Measurements from ENCODE around the gene NR1D2.
A peak's percentile ranks its signal among the peaks of the same experiment; 100 is the strongest.
"Not testable (repeated sequence)": the region's sequence is repeated elsewhere in the genome, so short reads cannot be mapped to it uniquely, and the experiment has no call there.

Gene NR1D2

DNA sequence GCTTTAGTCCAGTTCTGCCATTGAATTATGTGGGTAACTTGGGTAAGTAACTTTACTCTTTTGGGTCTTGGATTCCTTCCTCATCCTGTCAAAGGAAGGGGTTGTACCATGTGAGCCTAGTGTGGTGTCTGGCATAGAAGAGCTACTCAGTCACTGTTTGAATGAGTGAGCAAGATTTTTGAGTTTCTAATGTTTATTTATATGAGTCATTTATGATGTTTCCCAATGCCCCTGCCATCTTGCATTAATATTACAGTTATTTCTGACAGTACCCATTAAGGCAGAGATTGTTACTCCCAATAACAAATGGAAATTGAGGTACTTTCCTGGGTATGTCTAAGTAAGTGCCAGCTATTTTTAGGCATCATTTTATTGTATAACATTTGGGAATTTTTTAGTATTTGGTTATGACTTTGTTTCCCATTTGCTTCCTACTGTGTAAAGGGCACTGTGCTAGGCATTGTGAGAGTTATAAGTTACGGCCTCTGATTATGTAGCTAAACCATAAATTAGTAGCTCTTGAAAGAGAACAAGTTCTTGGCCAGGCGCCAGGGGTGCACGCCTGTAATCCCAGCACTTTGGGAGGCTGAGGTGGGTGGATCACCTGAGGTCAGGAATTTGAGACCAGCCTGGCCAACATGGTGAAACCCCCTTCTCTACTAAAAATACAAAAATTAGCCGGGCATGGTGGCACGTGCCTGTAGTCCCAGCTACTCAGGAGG lies 23.5 kb downstream of the NR1D2 start:
- DNase-seq, result peak; percentile 8

DNA sequence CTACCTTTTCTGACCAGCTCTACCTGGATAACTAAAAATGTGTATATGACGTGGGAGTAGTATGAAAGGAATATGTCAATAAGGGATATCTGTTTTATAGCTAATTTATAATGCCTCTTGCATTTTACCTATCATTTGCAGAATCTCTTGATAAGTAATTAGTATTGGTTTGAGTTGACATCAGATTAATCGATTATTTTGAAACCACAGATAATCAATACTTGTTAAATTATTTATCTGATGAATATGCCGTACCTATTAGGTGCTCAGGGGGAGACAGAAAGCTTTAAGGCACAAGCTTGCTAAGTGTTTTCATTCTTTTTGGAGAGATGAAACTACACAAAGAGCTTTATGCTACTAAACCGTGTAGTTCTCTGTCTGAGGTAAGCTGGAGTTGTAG lies 24.3 kb downstream of the NR1D2 start:
- no peak for DNase-seq

DNA sequence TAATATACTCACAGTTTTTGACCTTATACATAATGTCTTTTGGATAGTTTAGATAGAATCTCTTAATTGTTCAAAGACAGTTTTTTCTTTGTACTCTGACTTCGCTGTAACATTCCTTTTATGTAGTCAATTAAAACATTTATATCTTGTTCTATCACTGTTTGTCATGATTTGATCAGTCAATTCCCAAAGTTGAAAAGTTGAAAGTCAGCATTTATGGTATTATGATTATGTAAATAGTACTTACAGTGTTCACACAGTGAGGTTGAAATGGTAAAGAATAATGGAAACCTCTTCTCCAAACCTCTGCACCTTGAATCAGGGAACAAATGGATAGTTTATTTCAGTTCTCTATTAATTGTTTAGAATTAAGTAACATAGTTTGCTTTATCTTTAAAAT lies 26.6 kb downstream of the NR1D2 start:
- DNase-seq, result no peak

DNA sequence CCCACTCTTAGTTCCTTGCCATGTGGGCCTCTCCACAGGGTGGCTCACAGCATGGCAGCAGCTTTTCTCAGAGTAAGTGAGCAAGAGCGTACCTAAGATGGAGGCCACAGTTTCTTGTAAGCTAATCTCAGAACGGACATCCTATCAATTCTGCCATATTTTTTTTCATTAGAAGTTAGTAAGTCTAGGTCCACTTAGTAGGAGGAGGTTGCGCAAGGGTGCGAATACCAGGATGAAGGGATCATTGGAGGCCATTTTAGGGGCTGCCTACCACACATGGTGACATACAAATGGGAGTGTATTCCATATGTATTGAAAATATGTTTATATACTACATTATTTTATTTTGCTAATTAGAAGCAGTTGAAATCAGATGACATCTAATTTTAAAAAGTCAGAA lies 31.5 kb downstream of the NR1D2 start:
- DNase-seq, result no peak

DNA sequence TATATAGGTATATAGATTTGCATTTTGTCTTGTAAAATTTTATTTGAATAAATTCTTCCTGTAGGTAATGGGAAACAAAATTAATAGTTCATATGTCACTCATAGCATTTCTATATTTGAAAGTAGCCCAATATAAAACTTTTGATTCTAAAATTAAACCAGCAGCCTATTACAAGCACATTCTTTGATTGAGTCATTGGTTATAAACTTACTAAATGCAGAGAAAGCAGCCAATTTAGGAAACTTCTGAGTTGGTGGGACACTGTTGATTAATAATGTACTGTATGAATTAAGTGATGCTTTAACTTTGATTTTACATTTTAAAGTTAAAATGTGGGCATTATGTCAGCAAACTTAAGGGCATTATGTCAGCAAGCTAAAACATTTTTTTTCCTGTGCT lies 34.5 kb downstream of the NR1D2 start:
- no peak for DNase-seq

DNA sequence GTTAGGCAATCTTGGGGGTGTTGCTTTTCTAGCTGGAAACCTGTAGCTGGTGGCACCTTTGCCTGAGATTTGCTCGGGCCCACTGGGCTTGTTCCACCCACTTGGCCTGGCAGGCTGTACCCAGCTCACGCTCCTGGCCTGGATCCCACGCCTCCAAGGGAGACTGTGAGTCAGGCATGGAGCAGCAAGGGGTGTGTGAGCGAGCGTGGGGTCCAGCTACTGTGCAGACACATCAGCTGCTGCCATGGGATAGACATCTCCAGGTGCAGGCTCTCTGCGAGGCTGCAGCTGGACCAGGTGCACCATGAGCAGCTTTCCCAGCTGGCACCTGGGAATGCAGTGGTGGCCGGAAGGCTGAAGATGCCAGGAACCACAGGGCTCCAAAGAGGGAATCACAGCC lies 36.0 kb downstream of the NR1D2 start:
- DNase-seq, result no peak

DNA sequence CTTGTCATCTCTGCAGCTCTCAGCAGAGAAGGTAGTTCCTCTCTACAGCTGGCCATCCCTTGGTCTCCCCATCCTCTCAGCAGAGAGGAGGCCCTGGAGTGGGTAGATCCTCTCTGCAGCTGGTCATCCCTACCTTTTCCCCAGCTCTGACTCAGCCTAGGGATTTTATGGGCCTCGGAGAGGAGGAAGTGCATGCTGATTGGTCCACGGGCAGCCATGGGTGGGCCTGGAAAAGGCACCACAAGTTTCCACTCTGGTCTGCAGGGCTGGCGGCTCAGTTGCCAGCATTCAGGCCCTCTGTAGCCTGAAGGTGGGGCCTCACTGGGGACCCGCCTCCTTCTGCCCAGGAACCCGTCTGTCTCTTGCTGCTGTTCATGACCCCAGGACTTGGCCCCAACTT lies 36.9 kb downstream of the NR1D2 start:
- DNase-seq, result no peak

DNA sequence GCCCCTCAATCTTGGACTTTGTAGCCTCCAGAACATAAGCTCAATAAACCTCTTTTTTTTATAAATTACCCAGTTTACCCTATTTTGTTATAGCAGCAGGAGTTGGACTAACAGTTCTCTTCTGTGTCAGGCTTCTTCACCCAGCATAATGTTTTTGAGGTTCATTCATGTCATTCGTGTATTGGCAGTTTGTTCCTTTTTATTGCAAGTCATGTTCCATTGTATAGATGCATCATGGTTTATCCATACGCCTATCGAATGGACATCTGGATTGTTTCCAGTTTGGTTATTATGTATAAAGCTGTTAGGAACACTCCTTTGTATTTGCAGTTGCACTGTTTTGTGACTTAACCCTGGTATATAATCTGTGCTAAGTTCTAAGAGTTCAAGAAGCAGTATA lies 39.8 kb downstream of the NR1D2 start:
- no peak for DNase-seq

DNA sequence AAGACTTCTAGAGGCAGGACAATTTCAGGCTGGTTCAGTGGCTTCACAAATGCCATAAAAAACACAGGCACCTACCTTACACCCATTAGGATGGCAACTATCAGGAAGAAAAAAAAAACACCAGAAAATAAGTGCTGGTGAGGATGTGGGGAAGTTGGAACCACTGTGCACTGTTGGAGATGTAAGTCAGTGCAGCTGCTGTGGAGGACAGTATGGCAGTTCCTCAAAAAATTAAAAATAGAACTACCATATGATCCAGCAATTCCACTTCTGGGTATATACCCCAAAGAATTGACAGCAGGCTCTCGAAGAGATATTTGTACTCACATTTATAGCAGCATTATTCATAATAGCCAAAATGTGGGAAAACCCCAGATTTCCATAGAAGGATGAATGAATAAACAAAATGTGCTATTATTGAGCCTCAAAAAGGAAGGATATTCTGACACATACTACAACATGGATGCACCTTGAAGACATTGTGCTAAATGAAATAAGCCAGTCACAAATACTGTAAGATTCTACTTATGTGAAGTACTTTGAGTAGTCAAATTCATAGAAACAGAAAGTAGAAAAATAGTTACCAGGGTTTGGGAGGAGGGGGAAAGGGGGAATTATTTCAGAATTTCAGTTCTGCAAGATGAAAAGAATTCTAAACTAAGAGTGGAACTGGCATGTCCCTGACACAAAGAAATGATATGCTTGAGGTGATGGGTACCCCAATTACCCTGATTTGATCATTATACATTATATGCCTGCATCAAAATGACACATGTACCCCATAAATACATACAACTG lies 40.9 kb downstream of the NR1D2 start:
- DNase-seq, result no peak

DNA sequence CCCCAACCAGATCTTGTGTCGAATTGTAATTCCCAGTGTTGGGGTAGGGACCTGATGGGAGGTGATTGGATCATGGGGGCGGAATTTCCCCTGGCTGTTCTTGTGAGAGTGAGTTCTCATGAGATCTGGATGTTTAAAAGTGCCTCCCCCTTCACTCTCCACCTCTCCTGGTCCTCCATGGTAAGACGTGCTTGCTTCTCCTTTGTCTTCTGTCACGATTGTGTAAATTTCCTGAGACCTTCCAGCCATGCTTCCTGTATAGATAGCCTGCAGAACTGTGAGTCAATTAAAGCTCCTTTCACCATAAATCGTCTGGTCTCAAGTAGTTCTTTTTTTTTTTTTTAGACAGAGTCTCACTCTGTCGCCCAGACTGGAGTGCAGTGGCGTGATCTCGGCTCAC lies 42.3 kb downstream of the NR1D2 start:
- DNase-seq, result no peak

DNA sequence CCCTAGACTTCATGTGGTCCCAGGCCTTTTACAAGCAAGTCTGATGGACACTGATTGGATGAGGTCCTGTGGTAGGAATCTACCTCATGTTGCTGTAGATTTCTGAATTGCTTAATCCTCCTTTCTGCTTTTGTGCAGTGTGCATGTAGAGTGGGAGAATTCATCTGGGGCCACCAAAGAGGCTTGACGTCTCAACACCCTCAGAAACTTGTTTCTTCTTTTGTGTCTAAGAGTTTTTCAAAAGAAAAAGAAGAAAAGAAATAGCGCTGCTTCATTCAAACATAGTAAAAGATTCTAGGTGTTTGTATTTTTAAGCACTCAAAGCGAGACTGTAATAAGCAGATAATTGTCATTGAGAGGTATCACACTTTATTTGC lies 46.2 kb downstream of the NR1D2 start:
- peak; percentile 78 for DNase-seq

DNA sequence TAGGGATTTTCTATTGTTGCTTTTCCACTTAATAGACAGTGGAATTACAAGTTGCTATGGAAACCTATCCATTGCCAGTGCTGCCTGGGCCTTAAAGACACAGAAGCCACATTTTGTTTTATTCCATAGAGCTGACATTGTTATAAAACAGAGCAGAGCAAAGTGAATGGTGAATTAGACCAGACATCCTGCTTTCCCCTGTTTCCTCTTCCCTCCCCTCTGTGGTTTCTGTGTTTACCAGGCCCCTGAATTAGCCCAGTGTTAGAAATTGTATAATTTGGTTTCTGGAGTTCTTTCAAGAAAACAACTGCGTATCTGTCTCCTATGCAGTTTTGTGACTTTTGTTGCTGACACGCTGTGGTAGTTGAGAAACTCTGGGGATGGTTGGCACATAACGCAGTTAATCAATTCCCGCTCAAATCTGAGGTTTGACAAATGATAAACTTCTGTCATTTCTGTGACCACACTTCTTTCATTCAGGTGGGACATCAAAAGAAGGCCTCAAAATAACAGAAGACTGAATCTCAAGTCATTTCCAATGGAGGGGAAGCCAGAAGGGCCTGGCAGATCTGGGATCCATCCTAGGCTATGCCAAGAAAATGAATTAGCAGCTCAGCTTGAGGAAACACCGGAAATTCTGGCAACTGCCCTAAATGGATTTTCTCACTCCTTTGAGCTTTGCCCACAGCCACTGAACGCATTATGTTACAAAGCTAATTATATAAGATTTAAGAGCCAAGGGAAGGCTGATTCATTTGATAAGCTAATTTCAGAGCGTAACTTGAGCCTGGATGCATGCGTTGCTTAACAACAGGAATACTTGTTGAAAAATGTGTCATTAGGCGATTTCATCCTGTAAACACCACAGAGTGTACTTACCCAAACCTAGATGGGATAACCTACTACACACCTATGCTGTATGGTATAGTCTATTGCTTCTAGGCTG lies 46.9 kb downstream of the NR1D2 start:
- DNase-seq, result peak; percentile 78

DNA sequence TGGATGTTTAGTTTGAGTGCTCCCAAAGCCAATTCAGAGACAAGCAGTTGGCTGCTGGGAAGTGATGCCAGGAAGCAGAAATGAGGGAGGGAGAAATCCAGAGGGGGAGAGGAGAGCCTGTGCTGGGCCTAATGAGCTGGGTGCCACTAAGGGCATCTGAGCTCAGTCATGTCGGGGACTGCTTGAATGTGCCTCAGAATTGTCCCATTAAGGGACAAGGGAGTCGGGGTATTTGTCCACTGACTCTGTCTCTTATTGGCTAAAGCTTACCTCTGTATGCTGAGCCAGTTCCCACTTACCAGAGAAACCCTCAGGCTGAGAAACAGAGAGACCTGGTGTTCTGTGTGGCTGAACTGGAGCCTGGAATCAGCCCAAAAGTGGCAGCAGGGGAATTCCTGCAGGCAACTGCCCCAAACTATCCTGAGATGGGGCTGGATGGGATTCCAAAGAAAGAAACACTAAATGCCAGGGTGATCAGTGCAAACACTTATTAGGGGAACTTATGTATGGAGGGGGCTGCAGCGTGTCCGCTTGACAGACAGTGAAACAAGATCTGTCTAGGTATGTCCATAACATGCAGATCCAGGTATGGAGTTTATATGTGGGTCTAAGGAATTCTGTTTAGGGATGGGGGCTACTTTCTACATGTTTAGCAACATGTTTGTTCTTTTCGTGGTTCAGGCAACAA lies 48.6 kb downstream of the NR1D2 start:
- DNase-seq, result no peak

DNA sequence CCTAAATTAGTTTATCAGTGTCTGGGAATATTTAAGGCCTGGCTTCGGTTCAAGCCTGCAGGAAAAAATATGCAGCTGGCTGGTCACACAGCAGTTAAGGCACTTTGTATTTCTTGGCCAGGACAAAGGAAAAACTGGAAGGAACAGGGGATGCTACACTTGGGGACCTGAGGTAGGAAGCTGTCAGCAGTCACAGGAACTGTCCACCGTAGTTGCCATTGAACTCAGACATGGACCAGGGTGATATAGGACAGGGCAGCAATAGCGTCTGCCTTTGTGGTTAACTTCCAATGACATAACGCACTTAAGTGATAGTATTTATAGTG lies 49.1 kb downstream of the NR1D2 start:
- no peak for DNase-seq

DNA sequence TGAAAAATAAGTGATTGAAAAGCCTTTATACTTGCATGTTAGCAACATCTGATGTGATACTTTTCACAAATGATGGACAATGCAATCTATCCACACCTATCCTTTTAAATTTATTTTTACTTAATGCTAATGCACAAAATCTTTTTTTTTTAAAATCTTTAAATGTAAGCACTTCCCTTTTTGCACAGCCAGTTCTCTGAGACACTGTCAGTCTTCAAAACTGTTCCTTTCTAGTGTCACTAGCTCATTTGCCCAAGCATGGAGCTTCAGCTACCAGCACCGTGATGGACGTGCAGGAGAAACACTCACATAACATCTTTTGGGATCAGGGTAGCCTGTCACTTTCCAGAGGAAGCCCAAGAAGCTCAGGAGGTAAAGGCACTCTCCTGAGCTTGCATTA lies 50.1 kb downstream of the NR1D2 start:
- no peak for DNase-seq

DNA sequence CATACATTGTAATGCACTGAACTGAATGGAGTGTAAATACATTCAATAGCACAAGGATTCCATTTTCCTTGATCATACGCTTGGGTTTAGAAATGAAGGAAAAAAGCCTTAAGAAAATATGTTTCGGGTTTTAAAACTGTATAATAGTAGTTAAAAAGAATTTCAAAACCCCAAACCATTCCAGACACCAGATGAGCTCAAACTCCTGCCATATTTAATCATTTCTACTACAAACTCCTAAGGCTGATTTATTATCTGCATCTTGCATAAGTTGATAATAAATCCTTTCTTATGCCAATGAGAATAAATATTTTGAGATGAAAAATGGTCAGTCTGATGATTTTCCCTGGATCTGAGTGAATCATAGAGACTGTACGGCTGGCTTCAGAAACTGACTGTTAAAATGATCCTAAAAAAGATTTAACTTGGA lies 51.0 kb downstream of the NR1D2 start:
- no peak for DNase-seq

DNA sequence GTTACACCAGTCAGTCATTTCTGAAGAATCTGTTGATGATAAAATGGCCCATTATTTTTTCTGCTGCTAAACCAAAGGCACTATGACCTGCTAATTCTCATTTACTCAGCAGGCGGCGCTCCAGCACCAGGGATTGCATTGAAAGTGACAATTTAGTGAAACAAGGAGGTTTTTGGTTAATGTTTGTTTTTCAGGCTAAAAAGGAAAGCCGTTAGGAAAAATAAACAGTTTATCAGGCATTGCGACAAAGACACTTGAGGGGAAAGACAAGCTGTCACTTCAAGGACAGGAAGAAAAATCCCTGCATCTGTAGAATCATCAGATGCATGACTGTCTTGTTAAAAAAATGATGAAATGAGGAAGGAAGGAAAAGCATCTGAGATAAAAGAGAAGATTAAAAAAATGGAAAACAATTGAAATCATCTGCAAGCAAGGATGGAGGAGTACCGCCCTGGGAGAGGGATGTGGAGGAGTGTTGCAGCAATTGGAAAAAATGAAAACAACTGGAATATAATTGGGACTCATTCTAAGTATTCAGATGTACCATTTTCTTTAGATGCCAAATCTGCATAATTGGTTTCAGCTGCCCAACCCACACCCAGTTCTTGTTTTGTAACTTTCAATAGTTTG lies 54.0 kb downstream of the NR1D2 start:
- peak; percentile 32 for DNase-seq

DNA sequence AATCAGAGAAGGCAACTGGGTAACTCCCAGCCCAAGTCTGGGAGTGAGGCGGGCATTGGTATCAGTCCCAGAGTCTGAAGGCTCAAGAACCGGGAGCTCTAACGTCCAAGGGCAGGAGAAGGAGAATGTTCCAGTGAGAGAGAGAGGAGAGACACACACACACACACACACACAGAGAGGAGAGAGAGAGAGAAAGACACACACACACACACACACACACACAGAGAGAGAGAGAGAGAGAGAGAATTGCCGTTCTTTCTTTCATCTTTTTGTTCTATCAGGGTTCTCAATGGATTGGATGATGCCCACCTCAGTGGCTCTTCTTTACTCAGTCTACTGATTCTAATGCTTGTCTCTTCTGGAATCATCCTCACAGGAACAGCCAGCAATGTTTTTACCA lies 57.0 kb downstream of the NR1D2 start:
- no peak for DNase-seq

DNA sequence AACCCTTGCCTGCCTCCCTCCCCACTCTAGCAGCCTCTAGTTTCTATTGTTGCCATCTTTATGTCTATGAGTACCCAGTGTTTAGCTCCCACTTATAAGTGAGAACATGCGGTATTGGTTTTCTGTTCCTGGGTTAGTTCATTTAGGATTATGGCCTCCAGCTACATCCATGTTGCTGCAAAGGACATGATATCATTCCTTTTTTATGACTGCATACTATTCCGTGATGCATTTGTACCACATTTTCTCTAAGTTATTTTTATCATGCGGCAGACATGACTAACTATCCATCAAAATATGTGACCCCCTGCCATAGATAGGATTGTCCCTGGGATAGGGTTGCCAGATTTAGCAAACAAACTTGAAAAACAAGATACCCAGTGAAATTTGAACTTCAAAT lies 58.4 kb downstream of the NR1D2 start:
- no peak for DNase-seq

DNA sequence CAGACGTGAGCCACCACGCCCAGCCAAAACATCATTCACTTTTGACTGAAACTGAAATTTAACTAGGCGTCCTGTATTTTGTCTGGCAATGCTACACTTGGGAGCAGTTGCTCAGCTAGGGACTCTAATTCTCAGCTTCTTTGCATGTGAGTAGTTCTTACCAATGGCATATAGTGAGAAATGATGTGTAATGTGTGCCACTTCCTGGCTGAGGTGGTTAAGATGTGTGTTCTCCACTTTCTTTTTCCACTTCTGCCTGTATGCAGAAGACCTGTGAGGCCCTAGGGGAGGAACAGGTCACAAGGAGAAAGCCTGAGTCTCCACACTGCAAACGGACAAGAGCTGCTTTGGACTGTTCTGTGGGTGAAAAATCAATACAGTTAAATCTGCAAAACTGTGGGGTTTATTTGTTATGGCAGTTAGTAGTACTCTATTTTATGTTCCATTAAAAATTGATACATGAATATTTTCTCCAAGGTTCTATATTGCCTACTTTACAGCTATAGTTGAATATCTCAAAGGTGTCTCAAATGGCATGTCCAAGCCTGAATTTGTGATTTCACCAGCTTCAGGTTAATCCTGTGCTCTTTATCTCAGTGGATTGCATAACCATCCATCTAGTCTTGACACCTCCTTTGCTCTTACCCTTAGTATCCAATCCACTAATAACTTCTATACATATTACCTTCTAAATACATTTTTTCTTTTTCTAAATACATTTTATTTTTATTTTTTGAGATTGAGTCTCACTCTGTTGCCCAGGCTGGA lies 59.3 kb downstream of the NR1D2 start:
- no peak for DNase-seq

DNA sequence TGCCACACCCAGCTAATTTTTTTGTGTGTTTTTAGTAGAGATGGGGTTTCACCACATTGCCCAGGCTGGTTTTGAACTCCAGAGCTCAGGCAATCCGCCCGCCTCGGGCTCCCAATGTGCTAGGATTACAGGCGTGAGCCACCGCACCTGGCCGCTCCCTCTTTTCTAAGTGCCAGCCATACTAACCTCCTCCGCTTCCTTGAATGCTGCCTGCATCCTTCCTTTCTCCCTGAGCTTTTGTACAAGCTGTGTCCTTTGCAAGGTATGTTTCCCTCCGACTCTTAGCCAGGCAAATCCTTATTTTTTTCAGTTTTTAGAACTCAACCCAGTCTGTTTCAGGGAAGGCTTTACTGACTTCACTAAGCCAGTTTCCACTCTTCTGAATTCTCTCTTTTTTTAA lies 60.6 kb downstream of the NR1D2 start:
- no peak for DNase-seq

DNA sequence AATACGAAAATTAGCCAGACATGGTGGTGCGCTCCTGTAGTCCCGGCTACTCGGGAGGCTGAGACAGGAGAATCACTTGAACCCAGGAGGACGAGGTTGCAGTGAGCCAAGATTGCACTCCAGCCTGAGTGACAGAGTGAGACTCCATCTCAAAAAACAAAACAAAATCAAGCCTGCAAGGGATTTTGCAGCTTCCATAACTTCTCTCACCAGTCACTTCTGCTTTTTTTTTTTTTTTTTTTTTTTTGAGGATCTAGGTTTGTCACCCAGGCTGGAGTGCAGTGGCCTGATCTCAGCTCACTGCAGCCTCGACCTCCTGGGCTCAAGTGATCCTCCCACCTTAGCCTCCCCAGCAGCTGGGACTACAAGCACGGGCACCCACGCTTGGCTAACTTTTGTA lies 65.7 kb downstream of the NR1D2 start:
- not testable (repeated sequence) for DNase-seq

Data from NCI-H2227 treated with DMSO at 0.1 percent for 48 hours (cell line).